Cardiac fibroblast (primary cell): ENCODE measurements around the gene GBP3.
A peak's percentile ranks its signal among the peaks of the same experiment; 100 is the strongest.

Source experiments
- DNase-seq, 2 donors: peaks; one replicate each; pipeline versions ENCODE4 v3.0.0 to v3.0.0-alpha.2; 2010; ENCODE audit warnings: low read depth in 2 of 2
- H3K4me3 ChIP-seq, 2 donors: replicated peaks in 1 of 2; 1 replicate in 1 of 2; 2 replicates in 1 of 2; pipeline ENCODE4 v1.5.1; 2011; ENCODE audit warnings: low read depth in 2 of 2, low read length in 2 of 2, mild to moderate bottlenecking in 2 of 2, moderate library complexity in 1 of 2
- TF ChIP-seq, protein P1 (sequence below): IDR thresholded peaks from one replicate; pipeline ENCODE4 v1.5.1; 2011; ENCODE audit warnings: low read depth, mild to moderate bottlenecking, low read length, inconsistent platforms

GBP3 gene

DNA sequence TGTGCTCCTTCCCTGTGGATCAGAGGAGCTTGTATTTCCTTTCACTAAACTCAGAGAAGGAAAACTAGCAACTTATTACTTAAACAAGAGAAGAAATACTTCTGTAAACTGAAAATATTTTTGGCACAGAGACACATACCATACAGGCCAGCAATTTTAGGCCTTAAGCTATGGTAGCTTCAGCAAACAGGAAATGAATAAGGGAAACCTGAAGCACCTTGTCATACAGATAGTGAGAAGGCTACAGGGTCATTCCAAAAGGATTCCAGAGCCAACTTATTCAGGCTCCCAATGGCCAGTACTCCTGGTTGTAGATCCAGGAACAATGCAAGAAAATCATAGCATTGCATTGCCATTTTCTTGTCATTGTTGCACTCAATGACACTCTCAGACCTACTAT is 21.2 kb downstream of the GBP3 start:
- peak in 1 of 2 donors; percentile 26 for DNase-seq
- TF ChIP-seq, protein P1, sequence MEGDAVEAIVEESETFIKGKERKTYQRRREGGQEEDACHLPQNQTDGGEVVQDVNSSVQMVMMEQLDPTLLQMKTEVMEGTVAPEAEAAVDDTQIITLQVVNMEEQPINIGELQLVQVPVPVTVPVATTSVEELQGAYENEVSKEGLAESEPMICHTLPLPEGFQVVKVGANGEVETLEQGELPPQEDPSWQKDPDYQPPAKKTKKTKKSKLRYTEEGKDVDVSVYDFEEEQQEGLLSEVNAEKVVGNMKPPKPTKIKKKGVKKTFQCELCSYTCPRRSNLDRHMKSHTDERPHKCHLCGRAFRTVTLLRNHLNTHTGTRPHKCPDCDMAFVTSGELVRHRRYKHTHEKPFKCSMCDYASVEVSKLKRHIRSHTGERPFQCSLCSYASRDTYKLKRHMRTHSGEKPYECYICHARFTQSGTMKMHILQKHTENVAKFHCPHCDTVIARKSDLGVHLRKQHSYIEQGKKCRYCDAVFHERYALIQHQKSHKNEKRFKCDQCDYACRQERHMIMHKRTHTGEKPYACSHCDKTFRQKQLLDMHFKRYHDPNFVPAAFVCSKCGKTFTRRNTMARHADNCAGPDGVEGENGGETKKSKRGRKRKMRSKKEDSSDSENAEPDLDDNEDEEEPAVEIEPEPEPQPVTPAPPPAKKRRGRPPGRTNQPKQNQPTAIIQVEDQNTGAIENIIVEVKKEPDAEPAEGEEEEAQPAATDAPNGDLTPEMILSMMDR: no peak
- no peak overlapping the region for H3K4me3 ChIP-seq

DNA sequence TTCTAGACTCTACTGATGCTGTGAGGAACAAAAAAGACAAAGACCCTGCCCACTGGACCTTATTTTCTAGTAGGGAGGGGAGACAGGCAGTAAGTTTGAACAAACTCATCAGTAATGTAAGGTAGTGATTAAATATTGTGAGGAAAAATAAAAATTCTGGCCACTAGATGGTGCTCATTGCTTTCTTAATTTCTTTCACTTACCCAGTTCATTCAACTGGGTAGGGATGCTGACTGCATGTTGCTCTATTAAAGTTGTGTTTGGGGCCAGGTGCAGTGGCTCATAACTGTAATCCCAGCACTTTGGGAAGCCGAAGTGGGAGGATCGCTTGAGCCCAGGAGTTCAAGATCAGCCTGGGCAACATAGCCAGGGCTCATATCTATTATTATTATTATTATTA is 23.9 kb downstream of the GBP3 start:
- peak; percentile 77 to 80 for DNase-seq
- TF ChIP-seq, protein P1: peak; percentile 28
- H3K4me3 ChIP-seq: no peak overlapping the region

DNA sequence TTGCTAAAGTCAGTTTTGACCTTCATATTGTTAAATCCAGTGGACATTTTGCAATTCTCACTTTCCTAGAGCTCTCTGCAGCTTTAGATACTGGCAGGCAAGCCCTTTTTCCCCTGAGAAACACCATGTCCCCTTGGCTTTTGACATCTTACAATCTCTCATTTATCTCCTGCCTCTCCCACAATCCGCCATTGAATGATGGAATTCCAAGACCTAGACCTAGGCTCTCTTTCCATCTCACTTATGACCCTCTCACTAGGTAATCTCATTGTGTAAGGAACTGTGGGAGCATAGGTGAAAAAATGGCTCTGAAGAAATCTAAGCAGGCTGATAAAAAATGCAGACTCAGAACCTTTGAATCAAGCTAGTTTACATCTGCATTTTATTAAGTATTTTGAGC is 32.2 kb downstream of the GBP3 start:
- TF ChIP-seq, protein P1: no peak
- no peak for DNase-seq
- no peak overlapping the region for H3K4me3 ChIP-seq

DNA sequence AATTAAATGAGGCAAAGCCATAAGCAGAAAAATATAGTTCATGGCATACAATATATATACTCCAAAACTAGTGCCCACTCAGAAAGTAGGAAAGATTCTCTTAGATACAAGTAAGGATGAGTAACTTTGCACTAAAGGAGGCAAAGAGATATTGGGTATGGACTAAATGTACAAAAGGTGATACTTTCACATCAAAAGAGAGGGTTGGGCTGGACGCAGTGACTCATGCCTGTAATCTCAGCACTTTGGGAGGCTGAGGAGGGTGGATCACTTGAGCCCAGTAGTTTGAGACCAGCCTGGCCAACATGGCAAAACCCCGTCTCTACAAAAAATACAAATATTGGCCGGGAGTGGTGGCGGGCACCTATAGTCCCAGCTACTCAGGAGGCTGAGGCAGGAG is 37.0 kb downstream of the GBP3 start:
- no peak overlapping the region for H3K4me3 ChIP-seq
- TF ChIP-seq, protein P1: no peak
- no peak for DNase-seq

DNA sequence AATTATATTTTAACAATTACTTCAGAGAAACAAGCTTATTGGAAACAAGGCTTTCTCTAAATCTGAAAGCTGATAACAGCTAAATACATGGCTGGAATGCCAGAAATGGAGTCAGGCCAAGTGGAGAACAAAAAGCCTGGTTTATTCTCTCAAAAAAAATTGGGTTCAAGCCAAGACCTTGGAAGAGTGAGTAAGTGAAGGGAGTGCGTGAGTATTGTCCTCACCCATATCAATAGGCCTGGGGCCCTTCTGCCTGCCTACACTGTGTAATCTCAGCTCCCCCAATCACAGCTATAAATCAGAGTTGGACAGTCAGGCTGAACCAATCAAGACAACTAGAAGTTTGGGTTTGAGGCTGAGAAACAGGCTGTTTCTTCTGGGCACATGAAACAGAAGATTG is 37.6 kb downstream of the GBP3 start:
- TF ChIP-seq, protein P1: no peak
- no peak overlapping the region for H3K4me3 ChIP-seq
- peak; percentile 93 to 96 for DNase-seq

DNA sequence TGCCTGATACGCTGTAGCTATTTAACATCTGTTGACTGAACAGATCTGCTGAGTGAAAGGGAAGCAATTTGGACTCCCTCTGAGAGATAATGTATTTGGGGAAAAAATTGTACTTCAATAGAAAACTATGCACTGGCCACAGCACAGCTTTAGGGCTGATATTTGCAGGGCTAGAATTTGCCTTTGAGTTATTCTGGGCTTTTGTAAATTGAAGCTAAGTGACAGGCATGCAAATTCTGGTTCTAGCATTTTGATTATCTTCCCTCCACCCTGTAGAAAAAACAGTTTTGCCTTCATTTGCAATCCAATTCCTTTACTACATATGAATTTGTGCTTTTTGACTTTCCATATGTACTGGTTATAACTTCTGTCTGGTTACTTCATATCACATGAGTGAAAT is 38.1 kb downstream of the GBP3 start:
- TF ChIP-seq, protein P1: no peak
- peak; percentile 15 to 22 for DNase-seq
- no peak overlapping the region for H3K4me3 ChIP-seq

DNA sequence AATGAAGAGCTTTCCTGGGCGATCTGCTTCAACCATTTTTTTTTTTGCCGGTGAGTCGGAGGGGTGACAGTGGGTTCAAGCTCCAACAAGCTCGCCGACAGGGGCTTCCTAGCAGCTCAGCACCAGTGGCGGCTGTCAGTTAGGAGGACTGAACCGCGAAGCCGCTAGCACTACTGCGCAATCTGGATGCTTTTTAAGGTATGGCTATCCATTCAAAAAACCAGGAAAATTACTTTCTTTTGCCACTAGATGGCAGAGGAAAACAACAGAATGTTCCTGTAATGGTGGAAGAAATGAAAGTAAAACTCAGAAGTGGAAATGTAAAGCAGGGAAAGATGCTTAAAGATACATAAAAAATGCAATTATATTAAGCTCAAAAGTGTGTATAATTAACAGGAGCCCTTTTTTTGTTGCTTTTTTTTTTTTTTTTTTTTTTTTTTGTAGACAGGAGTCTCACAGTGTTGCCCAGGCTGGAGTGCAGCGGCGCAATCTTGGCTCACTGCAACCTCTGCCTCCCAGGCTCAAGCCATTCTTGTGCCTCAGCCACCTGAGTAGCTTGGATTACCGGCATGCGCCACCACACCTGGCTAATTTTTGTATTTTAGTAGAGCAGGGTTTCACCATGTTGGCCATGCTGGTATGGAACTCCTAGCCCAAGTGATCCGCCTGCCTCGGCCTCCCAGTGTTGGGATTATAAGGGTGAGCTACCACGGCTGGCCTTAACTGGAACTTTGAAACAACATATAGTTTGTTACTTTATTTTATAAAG is 38.7 kb downstream of the GBP3 start:
- peak overlapping the region in 1 of 2 donors; percentile 44 for H3K4me3 ChIP-seq
- DNase-seq: peak; percentile 74 to 81
- TF ChIP-seq, protein P1: peak; percentile 64
